Thoracic aorta (tissue), 2 donors: ENCODE measurements around the gene NSFL1C. TPM values are rescaled to one million over a fixed set of nuclear protein-coding genes. Genes with fewer than 3 reads are reported as not detected.

Source experiments
- ATAC-seq: fragments of 150-250 bp; one replicate; pipeline ENCODE4 v1.8.0; 2017; ENCODE audit warnings: low read depth; ENCODE audit not compliant: insufficient number of reproducible peaks, low FRiP score
- DNase-seq: peaks from one replicate; pipeline ENCODE4 v3.0.0-alpha.2; 2020; ENCODE audit warnings: low spot score
- H3K27ac ChIP-seq, 2 donors: fragments of 200-600 bp; sonication (generic); 1 replicate in 1 of 2; 2 replicates in 1 of 2; pipeline ENCODE4 v1.5.1; 2016; ENCODE audit warnings: mild to moderate bottlenecking in 2 of 2, moderate library complexity in 2 of 2
- H3K27me3 ChIP-seq: fragments of 200-600 bp; sonication (generic); replicated peaks from 2 replicates; pipeline ENCODE4 v1.6.0; 2016; ENCODE audit warnings: mild to moderate bottlenecking; ENCODE audit not compliant: insufficient read depth
- H3K36me3 ChIP-seq: fragments of 200-600 bp; sonication (generic); one replicate; pipeline ENCODE4 v1.5.1; 2016
- H3K4me1 ChIP-seq, 2 donors: fragments of 200-600 bp; sonication (generic); 1 replicate in 1 of 2; 2 replicates in 1 of 2; pipeline versions ENCODE4 v1.5.1 to v1.6.0; 2016; ENCODE audit warnings: low read depth in 2 of 2, mild to moderate bottlenecking in 1 of 2; ENCODE audit not compliant: control insufficient read depth in 1 of 2
- H3K4me3 ChIP-seq: fragments of 200-600 bp; sonication (generic); 2 replicates; pipeline ENCODE4 v1.5.1; 2016; ENCODE audit warnings: mild to moderate bottlenecking
- H3K9me3 ChIP-seq: fragments of 200-600 bp; sonication (generic); 2 replicates; pipeline ENCODE4 v1.5.1; 2016
- total RNA-seq, 2 donors: library from RNA; depleted of rRNA; stranded (reverse); fragments of >200 nt; gene quantifications; one replicate each; pipeline versions ENCODE4 v1.1.0 to v1.2.3, GENCODE V29; 2016
- TF ChIP-seq, protein P1 (sequence below): fragments of 200-600 bp; sonication (generic); IDR thresholded peaks from one replicate; pipeline ENCODE4 v1.5.1; 2019; ENCODE audit warnings: antibody characterized with exemption

The NSFL1C gene
- total RNA-seq, 2 donors from 2014 or later = 26.9 to 49.7 TPM

DNA sequence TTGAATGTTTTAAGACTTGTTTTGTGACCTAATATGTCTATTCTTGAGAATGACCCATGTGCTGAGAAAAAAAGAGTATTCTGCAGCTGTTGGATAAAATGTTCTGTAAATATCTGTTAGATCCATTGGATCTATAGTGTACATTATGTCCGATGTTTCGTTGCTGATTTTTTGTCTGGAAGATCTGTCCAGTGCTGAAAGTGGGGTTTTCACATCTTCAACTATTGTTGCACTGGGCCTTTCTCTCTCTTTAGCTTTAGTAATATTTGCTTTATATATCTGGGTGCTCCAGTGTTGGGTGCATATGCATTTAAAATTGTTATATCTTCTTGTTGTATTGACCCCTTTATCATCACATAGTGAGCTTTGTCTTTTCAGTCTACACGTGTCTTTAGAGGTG lies 30.3 kb upstream of the NSFL1C start:
- no peaks in the 10 kb centered on the region for H3K4me1 ChIP-seq
- TF ChIP-seq, protein P1, sequence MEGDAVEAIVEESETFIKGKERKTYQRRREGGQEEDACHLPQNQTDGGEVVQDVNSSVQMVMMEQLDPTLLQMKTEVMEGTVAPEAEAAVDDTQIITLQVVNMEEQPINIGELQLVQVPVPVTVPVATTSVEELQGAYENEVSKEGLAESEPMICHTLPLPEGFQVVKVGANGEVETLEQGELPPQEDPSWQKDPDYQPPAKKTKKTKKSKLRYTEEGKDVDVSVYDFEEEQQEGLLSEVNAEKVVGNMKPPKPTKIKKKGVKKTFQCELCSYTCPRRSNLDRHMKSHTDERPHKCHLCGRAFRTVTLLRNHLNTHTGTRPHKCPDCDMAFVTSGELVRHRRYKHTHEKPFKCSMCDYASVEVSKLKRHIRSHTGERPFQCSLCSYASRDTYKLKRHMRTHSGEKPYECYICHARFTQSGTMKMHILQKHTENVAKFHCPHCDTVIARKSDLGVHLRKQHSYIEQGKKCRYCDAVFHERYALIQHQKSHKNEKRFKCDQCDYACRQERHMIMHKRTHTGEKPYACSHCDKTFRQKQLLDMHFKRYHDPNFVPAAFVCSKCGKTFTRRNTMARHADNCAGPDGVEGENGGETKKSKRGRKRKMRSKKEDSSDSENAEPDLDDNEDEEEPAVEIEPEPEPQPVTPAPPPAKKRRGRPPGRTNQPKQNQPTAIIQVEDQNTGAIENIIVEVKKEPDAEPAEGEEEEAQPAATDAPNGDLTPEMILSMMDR = no peak
- ATAC-seq = no peak
- no peaks in the 10 kb centered on the region for H3K36me3 ChIP-seq
- no peak for DNase-seq
- H3K4me3 ChIP-seq = no peak overlapping the region
- no peaks in the 10 kb centered on the region for H3K27me3 ChIP-seq
- no peaks in the 10 kb centered on the region for H3K9me3 ChIP-seq
- H3K27ac ChIP-seq = no peak overlapping the region

DNA sequence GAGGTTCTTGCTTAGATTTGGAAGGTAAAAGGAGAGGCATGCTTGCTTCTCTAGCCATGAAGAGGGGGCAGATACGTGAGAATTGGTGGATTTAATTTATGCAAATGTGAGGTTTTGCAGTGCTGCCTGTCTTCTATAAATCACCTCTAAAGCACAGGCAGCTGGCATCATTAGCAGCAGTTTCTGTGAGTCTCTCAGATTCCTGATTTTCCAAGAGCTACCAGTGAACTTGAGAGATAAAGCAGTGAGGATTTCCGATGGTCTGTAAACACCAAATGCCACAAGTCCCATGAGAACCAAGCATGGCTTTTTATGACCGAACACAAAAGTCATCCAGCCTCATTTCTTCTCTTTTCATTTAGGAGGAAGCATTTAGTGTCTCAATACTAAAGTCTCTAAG lies 27.8 kb upstream of the NSFL1C start:
- DNase-seq (no peak), ATAC-seq (no peak)
- H3K27me3 ChIP-seq = no peaks in the 10 kb centered on the region
- H3K27ac ChIP-seq = no peak overlapping the region
- no peak overlapping the region for H3K4me3 ChIP-seq
- H3K9me3 ChIP-seq = no peaks in the 10 kb centered on the region
- H3K4me1 ChIP-seq = no peaks in the 10 kb centered on the region
- H3K36me3 ChIP-seq = no peaks in the 10 kb centered on the region
- TF ChIP-seq, protein P1 = no peak

DNA sequence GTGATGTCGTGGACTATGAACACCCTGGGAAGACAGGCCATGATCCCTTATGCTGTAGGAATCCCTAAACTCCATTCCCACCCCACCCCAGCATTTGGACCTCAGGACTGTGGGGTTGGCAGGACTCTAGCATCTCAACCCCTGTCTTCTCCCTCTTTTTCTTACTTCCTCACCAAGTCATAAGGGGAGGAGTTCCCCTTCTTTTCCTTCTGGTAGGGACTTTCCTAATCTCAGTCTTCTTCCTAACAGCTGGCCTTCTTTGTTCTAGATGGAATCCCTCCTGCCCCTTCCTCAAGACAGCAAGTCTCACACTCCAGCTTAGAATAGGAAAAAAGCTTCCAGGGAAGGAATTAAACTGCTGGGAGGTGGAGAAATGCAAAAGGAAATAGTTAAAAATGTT lies 26.9 kb upstream of the NSFL1C start:
- Histone ChIP-seq H3K4me3 (no peak overlapping the region), H3K27ac (no peak overlapping the region), H3K4me1 (no peaks in the 10 kb centered on the region), H3K9me3 (no peaks in the 10 kb centered on the region), H3K36me3 (no peaks in the 10 kb centered on the region), H3K27me3 (no peaks in the 10 kb centered on the region)
- DNase-seq = no peak
- TF ChIP-seq, protein P1 = no peak
- no peak for ATAC-seq

DNA sequence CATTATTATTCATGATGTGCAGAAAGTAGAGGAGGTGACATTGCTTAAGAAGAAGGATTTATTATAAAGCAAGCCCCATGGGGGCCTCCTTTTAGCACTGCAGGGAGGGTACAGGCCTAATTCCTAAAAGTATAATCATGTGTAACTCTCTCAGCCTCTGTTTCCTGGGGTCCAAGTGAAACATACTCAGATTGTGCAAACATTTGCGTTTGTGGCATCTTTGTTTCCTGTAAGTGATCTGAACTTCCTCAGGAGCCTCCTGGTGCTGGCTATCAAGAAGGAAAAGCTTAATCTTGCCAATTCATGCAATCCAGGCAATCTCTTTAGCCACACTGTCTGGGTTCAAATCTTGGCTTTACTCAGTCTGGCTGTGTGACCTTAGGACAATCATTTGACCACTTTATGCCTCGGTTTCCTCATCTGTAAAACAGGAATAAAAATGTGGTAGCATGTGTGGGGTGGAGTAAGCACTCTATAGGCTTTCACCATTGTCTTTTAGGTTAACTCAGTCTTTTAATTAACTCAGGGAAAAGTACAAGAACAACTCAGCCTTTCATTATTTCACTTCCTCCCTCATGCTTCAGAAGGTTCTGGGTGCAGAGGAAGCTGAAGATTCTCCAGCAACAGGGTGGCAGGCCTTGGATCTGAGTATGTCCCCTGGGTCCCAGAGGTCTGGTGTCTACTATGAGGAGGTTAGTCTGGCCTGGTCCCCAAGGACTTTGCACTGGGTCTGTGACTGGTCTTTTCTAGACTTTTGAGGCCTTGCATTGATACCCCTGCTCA lies 25.4 kb upstream of the NSFL1C start:
- H3K27me3 ChIP-seq = no peaks in the 10 kb centered on the region
- TF ChIP-seq, protein P1 = no peak
- no peaks in the 10 kb centered on the region for H3K9me3 ChIP-seq
- DNase-seq = no peak
- H3K4me3 ChIP-seq = no peak overlapping the region
- H3K27ac ChIP-seq = peak overlapping the region in 1 of 2 donors; percentile 52
- no peak for ATAC-seq
- H3K4me1 ChIP-seq = no peaks in the 10 kb centered on the region
- no peaks in the 10 kb centered on the region for H3K36me3 ChIP-seq

DNA sequence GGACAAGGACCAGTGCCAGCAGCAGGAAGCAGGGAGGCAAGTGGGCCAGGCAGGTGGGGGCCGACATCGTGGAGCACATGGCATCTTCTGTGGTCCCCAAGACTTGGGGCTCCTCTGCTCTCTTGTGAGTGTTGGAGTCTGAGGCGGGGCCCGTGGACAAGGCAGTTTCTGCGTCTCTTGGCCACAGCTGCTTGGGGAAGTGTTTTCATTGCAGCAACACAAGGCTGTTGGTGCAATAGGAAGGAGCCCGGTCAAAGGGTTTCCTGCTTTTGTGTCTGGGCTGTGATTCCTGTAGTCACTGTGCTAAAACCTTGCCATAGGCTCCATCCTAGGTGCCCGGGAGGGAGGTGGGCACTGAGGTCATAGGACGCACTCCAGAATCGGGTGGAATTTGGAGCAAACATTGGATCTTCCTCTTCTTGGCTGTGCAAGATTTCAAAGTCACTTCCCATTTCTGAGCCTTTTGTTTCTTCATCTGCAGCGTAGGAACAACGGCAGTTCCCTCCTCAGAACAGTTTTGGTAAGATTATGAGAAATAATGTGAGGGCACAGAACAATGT lies 24.7 kb upstream of the NSFL1C start, which contains the start of gene SIRPB2:
Gene SIRPB2, minus strand, starts transcription at position 140 of the 560 bp plus-strand sequence. Its CDS starts 61 bp downstream, at position 79.
- DNase-seq = no peak
- Histone ChIP-seq H3K36me3 (no peaks in the 10 kb centered on the region), H3K9me3 (no peaks in the 10 kb centered on the region), H3K4me1 (no peaks in the 10 kb centered on the region), H3K27me3 (no peaks in the 10 kb centered on the region), H3K27ac (peak within 1 kb of the TSS in 1 of 2 donors; percentile 52), H3K4me3 (peak within 1 kb of the TSS; percentile 56)
- ATAC-seq = no peak
- TF ChIP-seq, protein P1 = no peak
